ENCODE data around the gene DPH7.

DNA sequence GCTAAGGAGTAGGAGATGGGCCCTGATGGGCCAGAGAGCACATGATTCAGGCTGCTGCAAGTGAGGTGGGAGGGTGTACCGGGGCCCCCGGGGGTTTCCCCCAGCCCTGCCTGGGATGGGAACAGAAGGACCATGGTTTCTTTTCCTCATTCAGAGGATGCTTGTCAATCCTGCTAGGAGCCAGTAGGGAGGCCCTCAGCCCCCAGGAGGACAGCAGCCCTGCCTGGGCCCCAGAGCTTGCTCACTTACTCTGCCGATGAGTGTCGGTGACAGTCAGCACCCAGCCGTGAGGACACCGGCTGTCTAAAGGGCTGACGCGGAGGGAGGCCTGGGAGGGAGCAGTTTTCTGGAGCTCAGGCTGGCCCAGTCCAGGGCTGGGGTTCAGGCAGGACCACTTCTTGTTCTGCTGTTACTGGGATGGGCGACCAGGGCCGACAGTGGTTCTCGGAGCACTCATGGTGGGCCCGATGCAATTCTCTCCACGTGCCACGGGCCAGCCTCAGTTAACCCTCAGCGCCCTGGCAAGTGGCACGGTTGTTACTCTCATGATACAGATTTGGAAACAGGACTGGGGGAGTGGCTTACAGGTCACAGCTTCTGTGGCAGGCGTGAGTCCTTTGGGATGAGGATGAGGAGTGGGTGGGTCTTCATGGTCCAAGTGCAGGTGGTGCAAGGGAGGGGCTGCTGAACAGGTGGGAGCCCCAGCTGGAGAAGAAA lies 28.6 kb upstream of the DPH7 start:
- TF ChIP-seq, protein P1, sequence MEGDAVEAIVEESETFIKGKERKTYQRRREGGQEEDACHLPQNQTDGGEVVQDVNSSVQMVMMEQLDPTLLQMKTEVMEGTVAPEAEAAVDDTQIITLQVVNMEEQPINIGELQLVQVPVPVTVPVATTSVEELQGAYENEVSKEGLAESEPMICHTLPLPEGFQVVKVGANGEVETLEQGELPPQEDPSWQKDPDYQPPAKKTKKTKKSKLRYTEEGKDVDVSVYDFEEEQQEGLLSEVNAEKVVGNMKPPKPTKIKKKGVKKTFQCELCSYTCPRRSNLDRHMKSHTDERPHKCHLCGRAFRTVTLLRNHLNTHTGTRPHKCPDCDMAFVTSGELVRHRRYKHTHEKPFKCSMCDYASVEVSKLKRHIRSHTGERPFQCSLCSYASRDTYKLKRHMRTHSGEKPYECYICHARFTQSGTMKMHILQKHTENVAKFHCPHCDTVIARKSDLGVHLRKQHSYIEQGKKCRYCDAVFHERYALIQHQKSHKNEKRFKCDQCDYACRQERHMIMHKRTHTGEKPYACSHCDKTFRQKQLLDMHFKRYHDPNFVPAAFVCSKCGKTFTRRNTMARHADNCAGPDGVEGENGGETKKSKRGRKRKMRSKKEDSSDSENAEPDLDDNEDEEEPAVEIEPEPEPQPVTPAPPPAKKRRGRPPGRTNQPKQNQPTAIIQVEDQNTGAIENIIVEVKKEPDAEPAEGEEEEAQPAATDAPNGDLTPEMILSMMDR (IDR thresholded peaks at IDR 0.05; ENCODE audit: low read depth, low read length), result no peak
- TF ChIP-seq POLR2A (IDR thresholded peaks at IDR 0.05; ENCODE audit: extremely low read depth, insufficient read length), result no peak
